Measurements from ENCODE around the gene PPIL6.
"Not testable (repeated sequence)": the region's sequence is repeated elsewhere in the genome, so short reads cannot be mapped to it uniquely, and the experiment has no call there.

Gene PPIL6

GRCh38 chr6:109466212-109466923 lies 25.9 kb upstream of the PPIL6 start:
- DNase-seq (ENCODE audit: low read depth, low spot score), result no peak

GRCh38 chr6:109465772-109466171 lies 25.3 kb upstream of the PPIL6 start:
- no peak for DNase-seq (ENCODE audit: low read depth, low spot score)

DNA sequence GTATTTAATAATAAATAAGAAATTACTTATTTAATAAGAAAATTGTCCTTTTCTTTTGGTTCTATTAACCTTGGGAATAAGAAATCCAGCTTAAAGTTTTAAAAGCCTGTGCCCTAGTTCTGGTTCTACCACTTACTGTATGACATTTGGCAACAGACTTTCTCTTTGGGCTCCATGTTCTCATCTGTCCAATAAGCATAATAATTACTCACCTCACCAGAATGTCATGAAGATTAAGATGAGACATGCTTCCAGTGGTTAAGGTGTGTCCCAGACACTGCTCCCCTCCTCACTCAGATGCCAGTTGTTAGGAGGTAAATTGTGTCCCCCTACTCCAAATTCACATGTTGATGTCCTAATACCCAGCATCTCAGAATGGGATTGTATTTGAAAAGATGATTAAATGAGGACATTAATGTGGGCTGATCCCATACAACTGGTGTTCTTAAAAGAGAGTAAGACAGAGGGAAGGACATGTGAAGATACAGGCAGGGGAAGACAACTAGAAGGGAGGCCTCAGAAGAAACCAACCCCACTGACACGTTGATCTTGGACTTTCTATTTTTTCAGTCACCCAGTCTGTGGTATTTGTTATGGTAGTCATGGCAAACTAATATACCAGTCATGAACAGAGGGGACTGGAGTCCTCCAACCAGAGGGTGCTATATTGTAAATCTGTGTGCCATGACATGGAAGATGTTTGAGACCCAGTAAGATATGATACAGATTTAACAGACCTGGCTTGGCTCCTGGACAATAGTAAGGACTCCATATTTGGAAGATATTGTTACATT lies 21.5 kb upstream of the PPIL6 start:
- DNase-seq (ENCODE audit: low read depth, low spot score), result no peak

DNA sequence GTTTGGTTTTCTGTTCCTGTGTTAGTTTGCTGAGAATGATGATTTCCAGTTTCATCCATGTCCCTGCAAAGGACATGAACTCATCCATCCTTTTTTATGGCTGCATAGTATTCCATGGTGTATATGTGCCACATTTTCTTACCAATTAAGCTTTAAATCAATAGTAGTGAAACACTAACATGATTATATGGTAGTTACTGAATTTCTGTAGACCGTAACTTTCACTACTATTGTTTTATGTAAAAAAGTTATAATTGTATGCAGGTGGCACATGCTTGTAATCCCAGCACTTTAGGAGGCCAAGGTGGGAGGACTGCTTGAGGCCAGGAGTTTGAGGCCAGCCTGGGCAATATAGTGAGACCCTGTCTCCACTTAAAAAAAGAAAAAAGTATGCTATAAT lies 20.8 kb upstream of the PPIL6 start:
- DNase-seq (ENCODE audit: low read depth, low spot score), result not testable (repeated sequence)

GRCh38 chr6:109460161-109460829 lies 19.9 kb upstream of the PPIL6 start:
- no peak for DNase-seq (ENCODE audit: low read depth, low spot score)

GRCh38 chr6:109458774-109459531 lies 18.5 kb upstream of the PPIL6 start:
- DNase-seq (ENCODE audit: low read depth, low spot score), result no peak

GRCh38 chr6:109457562-109457996 lies 17.2 kb upstream of the PPIL6 start:
- no peak for DNase-seq (ENCODE audit: low read depth, low spot score)

- DNase-seq (ENCODE audit: low read depth, low spot score), result no peak
Observed at GRCh38 chr6:109456710-109457561, 16.5 kb upstream of the PPIL6 start.

GRCh38 chr6:109456111-109456583 lies 15.7 kb upstream of the PPIL6 start:
- no peak for DNase-seq (ENCODE audit: low read depth, low spot score)

DNA sequence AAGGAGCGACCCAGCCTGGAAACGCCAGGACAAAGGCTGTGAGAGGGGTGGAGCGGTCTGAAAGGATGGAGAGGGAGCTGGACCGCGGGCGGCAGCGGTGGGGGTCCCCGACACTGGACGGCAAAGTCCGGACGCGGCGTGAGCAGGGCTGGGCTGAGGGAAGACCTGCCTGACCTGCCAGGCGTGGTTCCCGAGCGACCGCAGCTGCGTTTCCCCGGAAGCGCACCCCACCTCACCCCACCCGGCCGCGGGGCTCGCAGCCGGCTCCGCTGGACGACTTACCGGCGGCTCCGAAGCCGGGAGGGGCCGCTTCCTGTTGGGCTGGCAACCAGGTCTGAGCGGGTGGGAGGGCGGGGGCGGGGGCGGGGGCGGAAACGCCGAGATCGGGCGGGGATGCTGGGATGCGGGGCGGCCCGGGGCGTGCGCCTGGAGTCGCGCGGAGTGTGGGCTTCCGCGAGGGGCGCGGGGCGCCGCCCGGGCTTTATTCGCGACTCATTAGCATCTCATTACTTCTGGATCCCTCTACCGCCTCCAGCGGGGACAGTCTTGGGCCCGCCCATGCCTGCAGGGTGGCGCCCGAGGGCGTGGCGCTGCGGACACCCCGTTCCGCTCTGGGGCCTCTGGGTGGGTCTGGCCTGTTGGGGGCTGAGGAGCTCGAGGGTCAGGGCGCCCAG lies 15.1 kb upstream of the PPIL6 start, which contains the start of gene MICAL1:
MICAL1 (minus strand) TSS at position 336 of the 674 bp plus-strand sequence. CDS start 1,576 bp downstream, outside the sequence.
- no peak for DNase-seq (ENCODE audit: low read depth, low spot score)

DNA sequence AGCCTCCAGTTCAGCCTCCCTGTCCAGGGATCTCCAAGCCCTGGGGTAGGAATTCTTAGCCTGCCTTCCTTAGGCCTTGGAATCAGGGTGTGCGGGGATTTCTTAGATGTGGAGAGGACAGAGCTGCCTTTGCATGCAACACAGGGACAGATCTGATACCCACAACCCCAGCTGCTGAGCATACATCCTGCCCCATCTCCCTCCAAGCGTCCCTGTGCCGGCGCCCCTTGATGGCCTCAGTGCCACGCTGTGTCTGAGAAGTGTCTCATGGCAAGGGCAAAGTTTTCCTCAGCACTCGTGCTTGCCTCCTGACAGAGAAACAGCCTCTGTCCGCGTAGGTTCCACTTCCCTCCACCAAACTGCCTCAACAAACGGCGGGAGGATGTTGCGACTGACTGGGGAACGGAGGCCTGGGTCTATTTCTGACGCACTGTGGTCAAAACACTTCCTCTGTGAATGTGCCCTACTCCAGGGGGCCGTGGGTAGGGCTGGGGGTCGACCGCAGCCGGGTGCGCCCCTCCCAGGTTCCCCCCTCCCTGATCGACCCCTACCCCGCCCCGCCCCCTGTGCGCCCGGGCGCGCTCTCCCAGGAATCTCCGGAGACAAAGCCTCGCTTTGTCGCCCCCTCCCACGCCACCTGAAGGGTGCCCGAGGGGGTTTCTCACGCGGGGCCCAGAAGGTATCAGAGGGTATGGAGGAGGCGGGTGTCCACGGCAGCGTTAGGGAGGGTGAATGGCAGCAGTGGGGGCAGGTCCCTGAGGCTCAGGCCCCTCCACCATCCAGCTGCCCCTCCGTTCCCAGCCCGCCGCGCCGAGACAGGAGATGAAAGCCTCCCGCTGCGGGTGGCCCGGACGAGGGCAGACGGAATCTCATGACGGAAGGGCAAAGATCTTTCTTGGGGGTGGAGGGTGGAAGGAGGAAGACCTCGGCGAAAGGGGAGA lies 14.3 kb upstream of the PPIL6 start:
- DNase-seq (ENCODE audit: low read depth, low spot score), result no peak

DNA sequence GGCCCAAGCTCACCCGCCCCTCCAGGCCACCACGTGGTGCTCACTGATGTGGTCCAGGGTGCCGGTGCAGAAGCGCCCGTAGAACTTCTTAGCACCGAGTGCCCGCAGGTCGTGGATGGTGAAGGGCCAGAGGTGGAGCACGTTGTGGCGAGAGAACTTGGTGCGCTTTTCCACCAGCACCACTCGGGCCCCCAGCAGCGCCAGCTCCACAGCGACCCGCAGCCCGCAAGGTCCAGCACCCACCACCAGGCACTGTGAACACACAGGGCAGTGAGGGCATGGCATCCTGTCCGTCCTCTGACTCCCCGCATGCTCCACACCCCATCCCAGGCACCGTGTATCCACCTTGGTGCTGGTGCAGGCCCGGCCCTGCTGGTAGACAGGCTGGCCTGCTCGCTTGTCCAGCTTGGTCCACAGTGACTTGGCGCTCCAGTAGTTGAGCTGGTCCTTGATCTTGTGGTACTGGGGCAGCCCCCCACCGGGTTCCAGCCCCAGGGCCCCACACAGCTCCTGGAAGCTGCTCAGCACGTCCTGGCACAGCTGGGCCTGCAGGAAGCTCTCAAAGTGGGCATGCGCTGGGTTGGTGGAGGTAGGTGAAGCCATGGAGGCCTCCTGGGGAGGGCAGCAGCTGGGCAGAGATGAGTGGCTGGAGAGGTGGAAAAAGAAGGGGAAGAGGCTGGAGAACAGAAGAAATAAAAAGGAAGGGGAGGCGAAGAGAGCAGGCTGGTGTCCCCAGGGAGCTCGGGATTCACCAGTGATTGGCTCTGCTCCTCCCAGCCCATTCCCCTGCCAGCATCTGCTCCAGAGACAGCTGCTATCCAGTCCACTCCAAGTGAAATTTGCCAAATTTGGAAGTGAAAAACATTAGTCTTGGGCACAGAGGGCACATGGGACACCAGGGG lies 13.4 kb upstream of the PPIL6 start:
- no peak for DNase-seq (ENCODE audit: low read depth, low spot score)

DNA sequence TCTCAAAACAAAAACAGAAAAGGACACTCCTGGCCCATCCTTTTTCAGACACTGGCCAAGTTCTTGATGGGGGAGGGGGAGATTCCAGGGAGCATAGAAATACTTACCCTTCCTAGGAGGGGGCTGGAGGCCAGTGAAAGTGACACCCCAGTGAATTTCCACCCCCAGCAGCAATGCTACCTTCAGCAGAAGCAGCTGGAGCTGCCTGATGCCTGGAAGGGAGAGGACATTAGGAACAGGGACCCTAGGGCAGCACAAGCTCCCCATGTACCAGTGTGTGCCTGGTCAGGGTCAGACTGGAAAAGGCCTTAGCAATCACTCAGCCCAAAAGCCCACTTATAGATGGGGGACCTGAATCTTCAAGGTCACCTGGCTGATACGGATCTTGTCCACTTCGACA lies 12.7 kb upstream of the PPIL6 start:
- DNase-seq (ENCODE audit: low read depth, low spot score), result no peak

- no peak for DNase-seq (ENCODE audit: low read depth, low spot score)
Observed at GRCh38 chr6:109452181-109452580, 11.8 kb upstream of the PPIL6 start.

DNA sequence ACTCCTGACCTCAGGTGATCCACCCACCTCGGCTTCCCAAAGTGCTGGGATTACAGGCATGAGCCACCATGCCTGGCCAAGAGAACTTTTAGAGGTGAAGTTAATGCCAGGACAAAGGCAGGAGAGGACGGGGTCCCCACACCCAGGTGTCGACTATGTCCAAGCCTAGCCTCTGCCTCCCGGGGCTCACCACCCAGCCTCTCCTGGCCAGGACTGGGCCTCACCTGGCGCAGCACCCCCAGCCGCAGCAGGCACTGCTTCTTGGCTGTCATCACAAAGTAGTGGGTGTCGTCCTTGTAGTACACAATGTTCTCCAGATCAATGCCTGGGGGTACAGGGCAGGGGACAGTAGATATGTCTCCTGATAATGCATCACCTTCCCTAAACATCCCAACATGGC lies 10.9 kb upstream of the PPIL6 start:
- DNase-seq (ENCODE audit: low read depth, low spot score), result no peak

DNA sequence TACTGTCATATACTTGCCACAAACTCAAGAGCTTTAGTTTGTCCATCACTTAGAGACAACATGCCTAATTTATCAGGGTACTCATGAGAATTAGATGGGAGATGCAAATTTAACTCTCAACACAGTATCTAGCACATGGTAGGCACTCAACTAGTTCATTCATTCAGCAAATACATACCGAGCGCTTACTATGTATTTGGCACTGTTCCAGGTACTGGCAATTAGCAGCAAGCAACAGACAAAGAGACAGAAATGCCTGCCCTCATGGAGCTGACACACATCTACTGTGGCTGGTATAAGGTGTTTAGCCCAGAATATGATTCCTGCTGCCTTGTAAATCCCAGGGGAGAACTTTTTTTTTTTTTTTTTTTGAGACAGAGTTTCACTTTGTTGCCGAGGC lies 10.4 kb upstream of the PPIL6 start:
- no peak for DNase-seq (ENCODE audit: low read depth, low spot score)

DNA sequence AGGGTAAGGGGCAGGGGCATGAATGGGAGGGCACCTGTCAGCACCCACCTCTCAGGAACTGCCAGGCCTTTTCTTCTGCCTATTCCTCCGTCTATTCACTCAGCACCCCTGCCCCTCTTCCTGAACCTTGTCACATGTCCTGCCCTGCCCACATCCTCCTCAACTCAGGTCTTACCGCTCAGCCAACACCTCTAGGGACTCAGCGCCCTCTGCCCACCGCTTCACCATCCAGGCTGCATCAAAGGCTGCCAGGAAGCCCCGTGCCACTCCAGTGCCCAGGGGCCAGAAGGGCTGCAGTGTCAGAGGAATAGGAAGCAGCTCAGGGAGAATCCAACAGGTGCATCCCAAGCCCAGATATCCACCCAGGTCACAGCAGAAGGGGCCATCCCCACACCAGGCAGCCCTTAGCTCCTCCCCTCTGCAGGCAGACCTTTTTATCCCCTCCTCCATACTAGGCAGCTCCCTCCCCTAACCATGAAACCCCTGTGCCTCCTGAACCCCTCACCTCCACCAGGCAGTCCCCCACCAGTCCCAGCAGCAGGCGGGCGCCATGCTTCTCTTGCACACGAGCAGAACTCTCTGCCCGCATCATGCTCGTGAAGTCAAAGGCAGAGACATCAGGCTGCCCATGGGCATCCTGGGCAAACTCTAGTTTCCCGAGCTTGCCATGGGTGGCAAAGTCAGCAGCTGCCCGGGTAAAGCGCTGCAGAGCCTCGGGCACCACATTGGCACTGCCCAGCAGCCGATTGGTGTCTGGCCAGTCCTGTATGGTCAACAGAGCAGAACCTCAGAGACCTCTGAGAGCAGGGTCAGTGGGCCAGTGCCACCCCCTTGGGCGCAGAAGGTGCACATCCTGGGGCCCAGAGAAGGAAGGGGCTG lies 9.6 kb upstream of the PPIL6 start:
- no peak for DNase-seq (ENCODE audit: low read depth, low spot score)

All from activated naive CD8-positive, alpha-beta T cell treated with anti-CD3 and anti-CD28 coated beads, Interleukin-2, amount 50 U/mL, for 16 hours (primary cell).